ENCODE measurements around the gene PDE8A. TPM values are rescaled to one million over a fixed set of nuclear protein-coding genes. Genes with fewer than 3 reads are reported as not detected.
A peak's percentile ranks its signal among the peaks of the same experiment; 100 is the strongest.

Gene PDE8A
- total RNA-seq, 2 donors from 2014 or later = 19.2 to 23.2 TPM

- H3K9me3 ChIP-seq = no peaks in the 10 kb centered on the region
- peaks cover 0 to 15% of the 10 kb centered on the region in 2 donors for H3K4me1 ChIP-seq
- H3K36me3 ChIP-seq = no peaks in the 10 kb centered on the region
- DNase-seq (ENCODE audit: low spot score) = no peak
- H3K4me3 ChIP-seq = no peak overlapping the region
- H3K27me3 ChIP-seq = no peaks in the 10 kb centered on the region
- TF ChIP-seq, protein P1, sequence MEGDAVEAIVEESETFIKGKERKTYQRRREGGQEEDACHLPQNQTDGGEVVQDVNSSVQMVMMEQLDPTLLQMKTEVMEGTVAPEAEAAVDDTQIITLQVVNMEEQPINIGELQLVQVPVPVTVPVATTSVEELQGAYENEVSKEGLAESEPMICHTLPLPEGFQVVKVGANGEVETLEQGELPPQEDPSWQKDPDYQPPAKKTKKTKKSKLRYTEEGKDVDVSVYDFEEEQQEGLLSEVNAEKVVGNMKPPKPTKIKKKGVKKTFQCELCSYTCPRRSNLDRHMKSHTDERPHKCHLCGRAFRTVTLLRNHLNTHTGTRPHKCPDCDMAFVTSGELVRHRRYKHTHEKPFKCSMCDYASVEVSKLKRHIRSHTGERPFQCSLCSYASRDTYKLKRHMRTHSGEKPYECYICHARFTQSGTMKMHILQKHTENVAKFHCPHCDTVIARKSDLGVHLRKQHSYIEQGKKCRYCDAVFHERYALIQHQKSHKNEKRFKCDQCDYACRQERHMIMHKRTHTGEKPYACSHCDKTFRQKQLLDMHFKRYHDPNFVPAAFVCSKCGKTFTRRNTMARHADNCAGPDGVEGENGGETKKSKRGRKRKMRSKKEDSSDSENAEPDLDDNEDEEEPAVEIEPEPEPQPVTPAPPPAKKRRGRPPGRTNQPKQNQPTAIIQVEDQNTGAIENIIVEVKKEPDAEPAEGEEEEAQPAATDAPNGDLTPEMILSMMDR (IDR thresholded peaks at IDR 0.05) = no peak
- peak overlapping the region in 1 of 2 donors; percentile 8 for H3K27ac ChIP-seq
These were observed 63.2 kb downstream of the PDE8A start for GRCh38 chr15:85044894-85045293.

DNA sequence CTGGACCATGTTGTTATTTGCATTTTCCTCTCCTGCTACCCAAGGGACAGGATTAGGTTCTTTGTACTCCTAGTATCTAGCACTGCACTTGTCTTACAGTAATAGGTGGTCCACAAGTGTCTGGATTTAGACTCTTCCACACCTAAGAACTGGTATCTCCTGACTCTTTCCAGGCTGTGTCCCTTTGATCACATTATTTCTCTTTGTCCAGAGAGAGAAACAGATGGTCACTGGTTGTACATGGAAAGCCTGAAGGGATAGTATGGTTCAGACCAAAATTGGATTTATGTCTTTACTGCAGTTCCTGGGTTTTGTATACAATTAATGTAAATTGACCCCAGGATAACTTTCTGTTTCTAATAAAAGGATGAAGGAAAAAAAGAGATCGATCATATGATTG, 64.0 kb downstream of the PDE8A start:
- no peak for DNase-seq (ENCODE audit: low spot score)
- Histone ChIP-seq H3K9me3 (no peaks in the 10 kb centered on the region), H3K36me3 (no peaks in the 10 kb centered on the region), H3K4me3 (no peak overlapping the region), H3K27ac (peak overlapping the region in 1 of 2 donors; percentile 8), H3K4me1 (peaks cover 0 to 15% of the 10 kb centered on the region in 2 donors), H3K27me3 (no peaks in the 10 kb centered on the region)
- TF ChIP-seq, protein P1 (IDR thresholded peaks at IDR 0.05) = no peak

GRCh38 chr15:85047271-85047948, 65.8 kb downstream of the PDE8A start:
- peak; percentile 66 for DNase-seq (ENCODE audit: low spot score)
- TF ChIP-seq, protein P1 (IDR thresholded peaks at IDR 0.05) = no peak
- H3K36me3 ChIP-seq = no peaks in the 10 kb centered on the region
- peaks cover 0 to 15% of the 10 kb centered on the region in 2 donors for H3K4me1 ChIP-seq
- H3K4me3 ChIP-seq = no peak overlapping the region
- peak overlapping the region; percentile 32 to 66 for H3K27ac ChIP-seq
- H3K27me3 ChIP-seq = no peaks in the 10 kb centered on the region
- H3K9me3 ChIP-seq = no peaks in the 10 kb centered on the region

DNA sequence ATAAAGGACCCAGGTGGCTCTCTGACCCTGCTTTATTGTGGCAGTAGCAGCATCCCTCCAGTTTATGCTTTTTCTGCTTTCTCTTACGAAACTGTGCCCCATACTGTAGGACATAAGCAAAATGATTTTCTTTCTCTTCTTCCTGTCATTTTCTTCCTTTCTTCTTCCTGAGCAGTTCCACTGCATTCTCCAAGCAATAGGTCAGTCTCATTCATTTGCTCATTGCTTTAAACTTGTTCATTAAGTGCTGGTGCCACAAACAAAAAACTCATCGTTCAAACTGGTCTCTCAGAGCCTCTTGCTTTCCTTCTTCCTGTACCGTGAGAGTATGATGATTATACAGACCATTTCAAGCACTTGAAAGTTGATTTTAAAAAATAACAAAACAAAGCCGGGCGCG, 66.8 kb downstream of the PDE8A start:
- Histone ChIP-seq H3K4me3 (no peak overlapping the region), H3K9me3 (no peaks in the 10 kb centered on the region), H3K27ac (peak overlapping the region in 1 of 2 donors; percentile 1), H3K27me3 (no peaks in the 10 kb centered on the region), H3K4me1 (peaks cover 0 to 15% of the 10 kb centered on the region in 2 donors), H3K36me3 (no peaks in the 10 kb centered on the region)
- TF ChIP-seq, protein P1 (IDR thresholded peaks at IDR 0.05) = no peak
- no peak for DNase-seq (ENCODE audit: low spot score)

DNA sequence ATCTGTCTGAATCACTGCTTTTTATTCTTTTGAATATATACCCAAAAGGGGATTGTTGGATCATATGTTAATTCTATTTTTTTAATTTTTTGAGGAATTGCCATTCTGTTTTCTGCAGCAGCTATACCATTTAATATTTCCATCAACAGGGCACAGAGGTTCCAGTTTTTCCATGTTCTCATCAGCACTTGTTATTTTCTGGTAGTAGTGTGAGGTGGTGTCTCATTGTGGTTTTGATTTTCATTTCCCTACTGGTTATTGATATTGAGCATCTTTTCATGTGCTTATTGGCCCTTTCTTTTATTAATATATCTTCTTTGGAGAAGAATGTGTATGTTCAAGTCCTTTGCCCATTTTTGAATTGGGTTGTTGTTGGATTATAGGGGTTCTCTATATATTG, 68.1 kb downstream of the PDE8A start:
- no peak for DNase-seq (ENCODE audit: low spot score)
- H3K36me3 ChIP-seq = no peaks in the 10 kb centered on the region
- H3K9me3 ChIP-seq = no peaks in the 10 kb centered on the region
- TF ChIP-seq, protein P1 (IDR thresholded peaks at IDR 0.05) = no peak
- no peak overlapping the region for H3K27ac ChIP-seq
- H3K27me3 ChIP-seq = no peaks in the 10 kb centered on the region
- H3K4me3 ChIP-seq = no peak overlapping the region
- H3K4me1 ChIP-seq = peaks cover 0 to 15% of the 10 kb centered on the region in 2 donors

GRCh38 chr15:85059734-85060133, 78.1 kb downstream of the PDE8A start:
- no peak overlapping the region for H3K27ac ChIP-seq
- H3K36me3 ChIP-seq = no peaks in the 10 kb centered on the region
- no peak for DNase-seq (ENCODE audit: low spot score)
- H3K27me3 ChIP-seq = no peaks in the 10 kb centered on the region
- no peak overlapping the region for H3K4me3 ChIP-seq
- peaks cover 0 to 18% of the 10 kb centered on the region in 2 donors for H3K4me1 ChIP-seq
- TF ChIP-seq, protein P1 (IDR thresholded peaks at IDR 0.05) = no peak
- H3K9me3 ChIP-seq = peaks cover 0 to 10% of the 10 kb centered on the region in 2 donors
